GM19328 (cell line): Measurements from ENCODE around the gene IQCF6.
"Not testable (repeated sequence)": the region's sequence is repeated elsewhere in the genome, so short reads cannot be mapped to it uniquely, and the experiment has no call there.

Source experiments
- ATAC-seq: cut with Tn5 transposase; IDR thresholded peaks from one replicate; pipeline ENCODE4 v1.9.1; 2021; ENCODE audit warnings: mild to moderate bottlenecking, moderate library complexity; ENCODE audit not compliant: unreplicated experiment

The IQCF6 gene

DNA sequence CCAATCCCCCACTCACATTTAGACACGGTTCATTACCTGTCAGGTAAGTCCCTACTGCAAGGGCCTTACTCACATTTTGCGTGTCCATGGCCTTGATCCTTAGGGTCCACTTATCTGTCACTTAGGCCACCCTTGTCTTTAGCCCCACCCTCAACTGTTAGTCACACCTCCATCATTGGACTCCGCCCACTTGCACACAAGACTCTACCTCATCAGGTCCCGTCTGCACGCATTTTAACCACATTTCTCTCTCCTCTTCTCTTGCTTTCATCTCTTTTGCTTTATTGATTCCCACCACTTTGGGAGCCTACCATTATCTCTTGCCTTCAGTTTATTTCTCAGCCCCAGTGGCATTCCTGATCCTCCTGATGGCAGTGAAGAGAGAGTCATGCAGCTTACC is at the start of gene IQCF6:
IQCF6 (minus strand) TSS at position 101 of the 400 bp plus-strand sequence; CDS start at position 88, 13 bp downstream.
- no peak for ATAC-seq

DNA sequence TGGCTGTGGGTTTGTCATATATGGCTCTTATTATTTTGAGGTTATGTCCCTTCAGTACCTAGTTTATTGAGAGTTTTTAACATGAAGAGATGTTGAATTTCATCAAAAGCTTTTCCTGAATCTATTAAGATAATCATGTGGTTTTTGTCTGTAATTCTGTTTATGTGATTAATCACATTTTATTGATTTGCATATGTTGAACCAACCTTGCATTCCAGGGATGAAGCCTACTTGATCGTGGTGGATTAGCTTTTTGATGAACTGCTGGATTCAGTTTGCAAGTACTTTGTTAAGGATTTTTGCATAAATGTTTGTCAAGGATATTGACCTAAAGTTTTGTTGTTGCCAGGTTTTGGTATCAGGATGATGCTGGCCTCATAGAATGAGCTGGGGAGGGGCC is 49.3 kb upstream of the IQCF6 start:
- ATAC-seq: no peak

DNA sequence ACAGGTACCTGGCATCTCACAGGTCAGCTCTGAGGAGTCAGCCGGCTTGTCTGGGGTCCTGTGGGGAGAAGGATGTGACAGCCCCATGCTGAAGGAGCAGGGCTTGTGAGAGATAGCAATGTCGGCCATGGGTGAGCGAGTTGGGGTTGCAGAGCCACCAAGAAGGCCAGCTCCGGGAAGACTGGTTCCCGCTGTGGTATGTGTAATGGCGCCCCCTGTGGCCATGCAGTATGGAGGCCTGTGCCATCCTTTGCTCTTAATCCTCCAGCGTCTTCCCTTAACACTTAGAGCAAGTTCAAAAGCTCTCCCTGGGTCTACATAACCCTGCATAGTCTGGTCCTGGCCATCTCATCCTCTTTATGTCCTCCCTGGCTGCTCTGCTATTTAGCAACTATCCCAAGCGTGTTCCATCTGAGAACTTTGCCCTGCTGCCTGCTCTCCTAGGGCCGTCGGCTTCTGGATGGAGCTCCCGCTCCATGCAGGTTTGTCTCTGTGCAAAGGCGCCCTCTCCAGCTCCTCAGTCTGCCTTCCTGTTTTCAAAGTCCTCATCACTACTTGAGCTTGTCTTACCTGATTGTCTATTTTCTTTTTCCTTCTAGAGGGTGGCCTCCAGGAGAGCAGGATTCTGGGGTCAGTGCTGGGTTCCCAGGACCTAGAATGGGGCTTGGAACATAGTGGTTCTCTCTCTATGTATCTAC is 40.8 kb upstream of the IQCF6 start:
- ATAC-seq: no peak

DNA sequence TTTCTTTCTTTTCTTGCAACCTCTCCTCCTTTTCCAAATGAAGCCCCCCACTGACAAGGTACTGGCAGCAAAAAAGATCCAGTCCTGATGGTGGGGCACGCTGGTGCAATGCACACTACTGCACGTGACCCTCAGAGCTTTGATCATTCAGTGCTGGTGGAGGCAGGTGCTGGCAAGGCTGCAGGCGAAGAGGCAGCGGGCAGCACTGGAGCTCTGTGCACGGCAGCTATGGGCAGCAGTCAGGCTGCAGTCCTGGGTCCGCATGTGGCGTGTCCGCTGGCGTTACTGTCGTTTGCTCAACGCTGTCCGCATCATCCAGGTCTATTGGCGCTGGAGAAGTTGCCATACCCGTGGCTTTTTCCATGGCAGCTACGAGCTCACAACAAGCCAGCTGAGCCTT is 40.1 kb upstream of the IQCF6 start:
- no peak for ATAC-seq

DNA sequence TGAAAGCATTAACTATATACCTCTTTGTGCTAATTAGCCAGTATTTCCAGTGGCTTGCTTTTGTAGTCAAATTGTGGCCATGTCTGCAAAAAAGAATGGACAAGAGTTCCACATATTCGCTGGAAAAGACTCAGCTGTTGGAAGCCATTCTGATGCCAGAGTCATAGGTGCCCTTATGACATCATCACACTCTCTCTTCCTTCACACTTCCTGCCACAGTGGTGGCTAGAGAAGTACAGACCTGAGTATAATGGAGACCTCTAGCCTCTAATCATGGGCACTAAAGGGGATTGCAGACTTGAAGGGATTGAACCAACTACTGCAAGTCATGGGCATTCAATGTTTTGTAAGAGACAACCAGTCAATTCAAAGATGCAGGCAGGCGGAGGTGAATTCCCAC is 38.3 kb upstream of the IQCF6 start:
- no peak for ATAC-seq

DNA sequence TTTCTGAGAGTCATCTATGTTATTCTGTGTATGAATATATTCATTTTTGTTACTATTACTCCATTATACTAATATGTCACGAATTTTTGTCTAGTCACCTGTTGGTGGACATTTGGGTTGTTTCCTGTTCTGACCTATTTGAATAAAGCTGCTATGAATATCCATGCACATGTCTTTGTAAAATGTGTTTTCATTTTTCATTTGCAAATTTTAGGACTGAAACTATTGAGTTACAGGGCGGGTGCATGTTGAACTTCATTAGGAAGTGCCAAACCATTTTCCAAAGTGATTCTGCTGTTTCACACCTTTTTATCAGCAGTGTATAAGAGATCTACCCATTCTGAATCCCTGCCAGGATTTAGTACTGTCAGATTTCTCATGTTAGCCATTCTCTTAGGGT is 37.7 kb upstream of the IQCF6 start:
- ATAC-seq: no peak

DNA sequence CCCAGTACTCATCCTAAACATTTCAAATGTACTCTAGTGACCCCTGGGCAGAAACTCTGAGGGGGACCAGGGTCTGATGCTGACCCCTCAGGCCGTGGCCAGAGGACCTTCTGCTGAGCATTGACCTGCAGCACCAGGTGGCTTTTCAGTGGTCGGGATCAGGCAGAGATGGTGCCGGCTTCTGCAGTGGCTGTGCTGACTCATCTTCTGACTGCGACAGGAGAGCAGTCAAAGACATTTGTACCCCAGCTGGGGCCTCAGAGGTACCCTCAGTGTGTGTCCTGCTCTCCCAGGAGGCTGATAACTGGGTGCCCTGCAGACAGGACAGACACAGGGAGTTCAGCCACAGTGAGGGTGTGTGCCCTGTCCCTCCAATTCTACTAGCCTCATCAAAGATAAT is 36.6 kb upstream of the IQCF6 start:
- ATAC-seq: no peak

- ATAC-seq: no peak
Observed at GRCh38 chr3:51814034-51814433, 35.0 kb upstream of the IQCF6 start.

DNA sequence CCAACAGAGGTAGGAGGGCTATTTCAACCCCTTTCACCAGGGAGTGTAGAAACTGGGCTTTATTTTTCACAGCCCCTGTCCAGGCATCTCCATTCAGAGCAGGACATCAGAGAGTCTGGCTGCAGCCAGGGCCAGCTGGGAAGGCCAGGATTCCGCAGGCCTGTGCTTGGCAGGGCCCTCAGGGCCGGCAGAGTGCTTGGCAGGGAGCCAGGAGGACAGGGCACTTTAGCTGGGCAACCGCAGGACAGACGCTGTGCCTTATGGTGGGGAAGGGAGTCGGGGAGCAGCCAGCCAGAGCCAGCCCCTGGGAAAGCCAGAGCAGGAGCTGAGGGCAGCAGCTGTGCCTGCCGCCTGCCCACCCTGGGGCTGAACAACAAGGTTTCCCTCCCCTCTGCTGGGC is 34.5 kb upstream of the IQCF6 start:
- ATAC-seq: no peak

- ATAC-seq: no peak
Observed at GRCh38 chr3:51808934-51809333, 29.9 kb upstream of the IQCF6 start.

DNA sequence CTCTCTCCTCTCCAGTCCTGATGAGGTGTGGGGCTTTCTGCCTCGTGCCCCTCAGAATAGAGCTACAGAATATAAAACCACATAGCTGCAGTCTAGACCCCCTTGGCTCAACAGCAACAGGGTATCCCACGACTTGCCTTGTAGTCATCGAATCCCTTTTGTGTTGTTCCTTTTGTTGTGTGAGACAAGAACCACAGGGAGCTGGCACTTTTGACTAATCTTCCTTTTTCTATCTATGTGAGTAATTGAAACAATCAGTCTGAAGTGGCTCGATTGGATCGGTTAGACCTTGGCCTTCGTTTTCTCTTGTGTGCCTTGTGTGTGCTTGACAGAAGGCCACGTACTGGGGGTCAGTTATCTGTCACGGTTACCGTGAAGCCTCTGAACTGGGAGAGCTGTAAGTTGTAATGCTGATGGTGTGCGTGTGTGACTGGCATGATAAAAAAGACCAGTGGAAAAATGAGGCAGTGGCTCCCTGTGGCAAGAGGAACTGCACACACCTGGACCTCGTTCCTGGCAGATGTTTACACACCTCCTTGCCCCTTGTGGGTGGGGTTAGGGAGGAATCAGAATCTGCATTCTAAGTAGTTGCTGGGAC is 23.2 kb upstream of the IQCF6 start:
- no peak for ATAC-seq

DNA sequence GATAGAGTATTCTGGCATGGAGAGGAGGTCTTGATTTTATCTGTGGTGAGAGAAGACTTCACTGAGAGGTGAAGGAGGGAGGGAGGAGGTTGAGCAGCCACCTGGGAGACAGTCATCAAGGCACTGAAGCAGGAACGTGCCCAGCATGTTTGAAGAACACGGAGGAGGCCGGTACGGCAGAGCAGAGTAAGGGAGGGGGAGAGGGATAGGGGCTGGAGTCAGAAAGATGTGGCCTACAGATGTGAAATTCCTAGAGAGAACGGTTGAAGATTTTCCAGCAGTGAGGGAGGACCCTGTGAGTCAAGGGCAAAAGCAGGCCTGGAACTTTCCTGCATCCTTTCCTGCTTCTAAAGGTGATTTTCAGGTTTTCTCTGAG is 21.7 kb upstream of the IQCF6 start:
- ATAC-seq: no peak

DNA sequence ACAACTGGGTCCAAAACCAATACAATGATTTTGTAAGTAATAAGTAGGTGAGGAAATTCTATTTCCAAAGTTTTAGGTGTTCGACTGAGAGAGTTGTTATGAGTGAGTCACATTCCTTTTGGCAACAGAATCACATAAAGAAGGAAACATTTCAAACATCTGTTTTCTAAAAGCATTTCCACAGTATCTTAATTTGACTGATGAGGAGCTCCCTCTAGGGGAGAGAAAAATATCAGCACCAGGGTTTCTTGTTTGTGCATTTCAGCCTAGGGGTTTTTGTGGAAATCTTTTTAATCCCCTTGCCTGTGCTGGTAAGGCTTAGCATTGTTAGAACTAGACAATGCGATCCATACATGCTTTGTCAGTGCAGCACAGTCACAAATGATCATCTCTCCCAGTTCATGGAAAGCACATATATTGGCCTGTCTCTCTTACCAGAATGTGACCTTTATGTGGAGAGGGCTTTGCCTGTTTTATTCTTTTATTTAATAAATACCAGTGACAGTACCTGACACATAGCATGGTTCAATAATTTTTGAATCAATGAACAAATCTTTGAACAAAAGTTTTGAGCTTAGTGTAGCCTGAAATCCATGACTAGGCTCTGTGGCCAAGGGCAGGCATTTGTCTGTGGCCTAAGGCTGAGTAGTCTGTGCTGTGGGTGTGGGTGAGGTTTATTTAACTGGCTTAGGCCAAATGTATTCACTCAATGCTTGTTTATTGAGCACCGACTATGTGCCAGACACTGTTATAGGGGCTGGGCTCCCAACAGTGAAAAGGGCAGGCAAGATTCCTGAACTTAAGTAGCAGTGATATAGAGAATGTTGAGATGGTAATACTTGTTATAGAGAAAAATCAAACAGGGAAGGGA is 21.1 kb upstream of the IQCF6 start:
- ATAC-seq: no peak

GRCh38 chr3:51798411-51798963 is 19.4 kb upstream of the IQCF6 start:
- ATAC-seq: no peak

DNA sequence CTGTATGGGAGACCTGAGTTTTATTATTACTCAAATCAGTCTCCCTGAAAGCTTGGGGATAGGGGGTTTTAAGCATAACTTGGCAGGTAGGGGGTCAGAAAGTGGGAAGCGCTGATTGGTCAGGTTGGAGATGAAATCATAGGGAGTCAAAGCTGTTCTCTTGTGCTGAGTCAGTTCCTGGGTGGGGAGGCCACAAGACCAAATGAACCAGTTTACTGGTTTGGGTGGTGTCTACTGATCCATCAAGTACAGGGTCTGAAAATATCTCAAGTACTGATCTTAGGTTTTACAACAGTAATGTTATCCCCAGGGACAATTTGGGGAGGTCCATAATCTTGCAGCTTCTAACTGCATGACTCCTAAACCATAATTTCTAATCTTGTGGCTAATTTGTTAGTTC is 17.8 kb upstream of the IQCF6 start:
- ATAC-seq: no peak

- ATAC-seq: no peak
Observed at GRCh38 chr3:51794206-51794605, 15.2 kb upstream of the IQCF6 start.

GRCh38 chr3:51792206-51792605 is 13.2 kb upstream of the IQCF6 start:
- ATAC-seq: no peak

DNA sequence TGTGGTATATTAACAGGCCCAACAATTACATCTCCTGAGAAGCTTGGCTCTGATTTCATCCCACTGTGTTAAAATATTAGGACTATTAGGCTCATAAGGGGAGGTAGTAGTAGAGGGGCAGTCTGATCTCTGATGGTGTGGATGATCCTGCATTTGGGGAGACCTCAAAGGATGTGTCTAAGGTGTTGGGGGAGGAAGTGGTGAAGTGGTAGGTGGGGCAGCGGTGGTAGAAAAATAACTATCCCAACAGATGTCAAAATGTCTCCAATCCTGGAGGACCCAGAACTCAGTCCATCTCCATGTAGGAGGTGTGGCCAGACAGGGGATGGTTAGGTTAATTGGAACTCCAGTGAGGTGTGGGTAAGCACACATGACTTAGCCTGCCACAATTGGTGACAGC is 10.4 kb upstream of the IQCF6 start:
- ATAC-seq: no peak

DNA sequence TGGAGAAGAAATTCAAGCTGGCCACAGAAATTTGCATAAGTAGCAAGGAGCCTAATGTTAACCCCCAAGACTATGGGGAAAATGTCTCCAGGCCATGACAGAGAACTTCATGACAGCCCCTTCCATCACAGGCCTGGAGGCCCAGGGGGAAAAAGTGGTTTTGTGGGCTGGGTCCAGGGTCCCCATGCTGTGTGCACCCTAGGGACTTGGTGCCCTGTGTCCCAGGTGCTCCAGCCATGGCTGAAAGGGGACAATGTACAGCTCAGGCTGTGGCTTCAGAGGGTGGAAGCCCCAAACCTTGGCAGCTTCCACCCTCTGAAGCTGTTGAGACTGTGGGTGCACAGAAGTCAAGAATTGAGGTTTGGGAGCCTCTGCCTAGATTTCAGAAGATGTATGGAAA is 8.5 kb upstream of the IQCF6 start:
- ATAC-seq: not testable (repeated sequence)

DNA sequence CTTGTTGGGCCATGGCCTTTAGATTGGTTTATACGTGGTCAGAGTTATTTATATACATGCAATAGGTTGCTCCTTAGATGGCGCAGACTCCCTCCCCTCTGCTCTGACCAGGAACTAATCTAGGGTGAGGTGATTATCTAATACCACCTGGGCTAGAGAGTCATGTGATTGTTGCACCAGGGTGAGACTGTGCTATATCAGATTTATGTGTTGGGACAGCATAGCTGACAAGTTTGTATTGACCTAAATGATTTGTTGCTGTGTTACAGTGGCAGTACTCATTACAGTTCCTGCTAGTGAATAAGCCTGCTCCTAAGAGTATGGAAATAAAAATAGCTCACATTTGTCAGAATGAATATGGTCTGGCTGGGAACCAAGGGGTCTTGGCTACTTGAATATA is 7.2 kb upstream of the IQCF6 start:
- no peak for ATAC-seq

GRCh38 chr3:51778554-51778953 is 483 bp downstream of the IQCF6 start:
- ATAC-seq: no peak

DNA sequence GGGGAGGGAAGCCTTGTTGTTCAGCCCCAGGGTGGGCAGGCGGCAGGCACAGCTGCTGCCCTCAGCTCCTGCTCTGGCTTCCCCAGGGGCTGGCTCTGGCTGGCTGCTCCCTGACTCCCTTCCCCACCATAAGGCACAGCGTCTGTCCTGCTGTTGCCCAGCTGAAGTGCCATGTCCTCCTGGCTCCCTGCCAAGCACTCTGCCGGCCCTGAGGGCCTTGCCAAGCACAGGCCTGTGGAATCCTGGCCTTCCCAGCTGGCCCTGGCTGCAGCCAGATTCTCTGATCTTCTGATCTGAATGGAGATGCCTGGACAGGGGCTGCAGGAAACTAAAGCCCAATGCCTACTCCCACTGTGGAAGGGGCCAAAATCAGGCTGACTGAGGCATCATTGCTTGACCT is 1.1 kb downstream of the IQCF6 start:
- no peak for ATAC-seq
